ENCODE data around the gene PHLDB2. TPM values are rescaled to one million over a fixed set of nuclear protein-coding genes. Genes with fewer than 3 reads are reported as not detected.

PHLDB2 gene
- total and polyA plus RNA-seq, 2 of the 13 experiments (the other 11 are each of a cell fraction or from before 2014, with no cell fraction given) = 8.4 to 23.6 TPM

GRCh38 chr3:111851511-111851954, 7.5 kb upstream of the PHLDB2 start (continued):
- TF ChIP-seq, protein P1, sequence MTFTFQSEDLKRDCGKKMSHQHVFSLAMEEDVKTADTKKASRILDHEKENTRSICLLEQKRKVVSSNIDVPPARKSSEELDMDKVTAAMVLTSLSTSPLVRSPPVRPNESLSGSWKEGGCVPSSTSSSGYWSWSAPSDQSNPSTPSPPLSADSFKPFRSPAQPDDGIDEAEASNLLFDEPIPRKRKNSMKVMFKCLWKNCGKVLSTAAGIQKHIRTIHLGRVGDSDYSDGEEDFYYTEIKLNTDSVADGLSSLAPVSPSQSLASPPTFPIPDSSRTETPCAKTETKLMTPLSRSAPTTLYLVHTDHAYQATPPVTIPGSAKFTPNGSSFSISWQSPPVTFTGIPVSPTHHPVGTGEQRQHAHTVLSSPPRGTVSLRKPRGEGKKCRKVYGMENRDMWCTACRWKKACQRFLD (CRISPR knock-in tag; IDR thresholded peaks at IDR 0.05; ENCODE audit: borderline replicate concordance) = no peak

- H3K36me3 ChIP-seq (replicated peaks in 1 of 2; ENCODE audit: control insufficient read depth in 1 of 2, insufficient read depth in 2 of 2, low read length in 2 of 2) = peaks cover 0 to 4% of the 10 kb centered on the region in 2 experiments; a peak in 2 of 5 replicates
- FAIRE-seq = no peak
- no peak for ATAC-seq
- ChIA-PET CTCF (ENCODE audit: low intra/inter-chr PET ratio, low total read pairs) (no interaction called here), POLR2A (no interaction called here)
- no peak for TF ChIP-seq ZNF432 (CRISPR knock-in tag; IDR thresholded peaks at IDR 0.05; ENCODE audit: borderline replicate concordance)
- no peak for TF ChIP-seq ZNF547 (CRISPR knock-in tag; IDR thresholded peaks at IDR 0.05)
- TF ChIP-seq, protein P2, sequence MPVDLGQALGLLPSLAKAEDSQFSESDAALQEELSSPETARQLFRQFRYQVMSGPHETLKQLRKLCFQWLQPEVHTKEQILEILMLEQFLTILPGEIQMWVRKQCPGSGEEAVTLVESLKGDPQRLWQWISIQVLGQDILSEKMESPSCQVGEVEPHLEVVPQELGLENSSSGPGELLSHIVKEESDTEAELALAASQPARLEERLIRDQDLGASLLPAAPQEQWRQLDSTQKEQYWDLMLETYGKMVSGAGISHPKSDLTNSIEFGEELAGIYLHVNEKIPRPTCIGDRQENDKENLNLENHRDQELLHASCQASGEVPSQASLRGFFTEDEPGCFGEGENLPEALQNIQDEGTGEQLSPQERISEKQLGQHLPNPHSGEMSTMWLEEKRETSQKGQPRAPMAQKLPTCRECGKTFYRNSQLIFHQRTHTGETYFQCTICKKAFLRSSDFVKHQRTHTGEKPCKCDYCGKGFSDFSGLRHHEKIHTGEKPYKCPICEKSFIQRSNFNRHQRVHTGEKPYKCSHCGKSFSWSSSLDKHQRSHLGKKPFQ (CRISPR knock-in tag; IDR thresholded peaks at IDR 0.05; ENCODE audit: insufficient replicate concordance) = no peak
- TF ChIP-seq SYNCRIP (IDR thresholded peaks at IDR 0.05; ENCODE audit: insufficient read depth, low read depth, low read length) = no peak
- TF ChIP-seq EED (CRISPR knock-in tag; IDR thresholded peaks at IDR 0.05) = no peak
- no peak for TF ChIP-seq ZNF772 (CRISPR knock-in tag; IDR thresholded peaks at IDR 0.05)
- TF ChIP-seq ZNF451 (CRISPR knock-in tag; IDR thresholded peaks at IDR 0.05) = no peak
- no peak for TF ChIP-seq HIC2 (CRISPR knock-in tag; IDR thresholded peaks at IDR 0.05; ENCODE audit: low read depth)
- TF ChIP-seq ZNF878 (CRISPR knock-in tag; IDR thresholded peaks at IDR 0.05) = no peak
- TF ChIP-seq ZNF24 (IDR thresholded peaks at IDR 0.05) = no peak
- no peak for TF ChIP-seq ELF4 (CRISPR knock-in tag; IDR thresholded peaks at IDR 0.05; ENCODE audit: borderline replicate concordance)
- no peak for TF ChIP-seq JUNB (CRISPR knock-in tag; IDR thresholded peaks at IDR 0.05; ENCODE audit: borderline replicate concordance)
- no peak for TF ChIP-seq SRSF4 (IDR thresholded peaks at IDR 0.05; ENCODE audit: low read depth, low read length, poor library complexity, severe bottlenecking)
- TF ChIP-seq ELF3 (CRISPR knock-in tag; IDR thresholded peaks at IDR 0.05) = no peak
- no peak for TF ChIP-seq RBM39 (IDR thresholded peaks at IDR 0.05; ENCODE audit: low read depth, low read length, poor library complexity, severe bottlenecking)
- no peak for TF ChIP-seq ZNF549 (CRISPR knock-in tag; IDR thresholded peaks at IDR 0.05)
- no peak for TF ChIP-seq AHR (CRISPR knock-in tag; IDR thresholded peaks at IDR 0.05)
- TF ChIP-seq ZNF850 (CRISPR knock-in tag; conservative IDR thresholded peaks at IDR 0.05) = no peak
- H2AFZ ChIP-seq (ENCODE audit: low read length) = no peak overlapping the region
- 95% methylated on average over 3 of the region's 3 CpGs for WGBS (ENCODE audit: low lambda C conversion rate)
- H3K4me1 ChIP-seq (ENCODE audit: insufficient read depth, low read length) = no peaks in the 10 kb centered on the region
- no peak overlapping the region for H3K4me3 ChIP-seq (replicated peaks in 1 of 3; ENCODE audit: insufficient read depth in 1 of 3, low read depth in 2 of 3, low read length in 3 of 3)
- intact Hi-C loops (cut with micrococcal nuclease; ENCODE audit: unreplicated experiment) = no loop called here
- H3K9ac ChIP-seq (ENCODE audit: insufficient read depth, low read depth, low read length) = no peak overlapping the region
- no peak overlapping the region for H3K4me2 ChIP-seq (ENCODE audit: low read depth, low read length)
- DNase-seq (ENCODE audit: low spot score) = no peak
- no peaks in the 10 kb centered on the region for H3K9me3 ChIP-seq (ENCODE audit: low read length)
- no peaks in the 10 kb centered on the region for H4K20me1 ChIP-seq (ENCODE audit: insufficient read depth, low read length)
- H3K27me3 ChIP-seq (ENCODE audit: control insufficient read depth in 1 of 2, insufficient read depth in 2 of 2, low read length in 2 of 2) = no peaks in the 10 kb centered on the region
- no peaks in the 10 kb centered on the region for H3K79me2 ChIP-seq (ENCODE audit: insufficient read depth, low read length)
- in situ Hi-C loops (cut with HindIII; ENCODE audit: extremely low pct_ligation_motif_present, low pct_unique_long_range_greater_than_20kb) = no loop called here
- no peak overlapping the region for H3K27ac ChIP-seq (ENCODE audit: extremely low read length, insufficient read depth, low read length)
- no TSS peak for BruUV-seq (replicated peaks)
Observed at GRCh38 chr3:111852540-111852939, 6.5 kb upstream of the PHLDB2 start.
